Glutamatergic neuron (in vitro differentiated cells): Measurements from ENCODE around the gene COMMD10. TPM values are rescaled to one million over a fixed set of nuclear protein-coding genes. Genes with fewer than 3 reads are reported as not detected.

Experiments used
- DNase-seq: peaks from one replicate; pipeline ENCODE4 v3.0.0; 2022
- H3K27ac Mint-ChIP-seq: one replicate; pipeline ENCODE4 v1.8.0; 2020; ENCODE audit warnings: mild to moderate bottlenecking, mixed read lengths, inconsistent platforms; ENCODE audit not compliant: unreplicated experiment
- H3K27me3 Mint-ChIP-seq: one replicate; pipeline ENCODE4 v1.8.0; 2020; ENCODE audit warnings: mild to moderate bottlenecking, moderate library complexity, mixed read lengths, inconsistent platforms; ENCODE audit not compliant: unreplicated experiment
- H3K36me3 Mint-ChIP-seq: one replicate; pipeline ENCODE4 v1.8.0; 2020; ENCODE audit warnings: mild to moderate bottlenecking, mixed read lengths, inconsistent platforms; ENCODE audit not compliant: unreplicated experiment
- H3K4me1 Mint-ChIP-seq: one replicate; pipeline ENCODE4 v1.8.0; 2020; ENCODE audit warnings: mild to moderate bottlenecking, low read depth, mixed read lengths, inconsistent platforms; ENCODE audit not compliant: unreplicated experiment
- H3K4me3 Mint-ChIP-seq: one replicate; pipeline ENCODE4 v1.8.0; 2020; ENCODE audit warnings: mild to moderate bottlenecking, mixed read lengths, inconsistent platforms; ENCODE audit not compliant: unreplicated experiment
- H3K9me3 Mint-ChIP-seq: one replicate; pipeline ENCODE4 v1.8.0; 2020; ENCODE audit warnings: mild to moderate bottlenecking, moderate library complexity, mixed read lengths, inconsistent platforms; ENCODE audit not compliant: unreplicated experiment
- CTCF ChIP-seq: fragments of 200-600 bp; sonication (generic); IDR thresholded peaks from one replicate; pipeline ENCODE4 v1.5.0; 2021; ENCODE audit not compliant: partially characterized antibody, unreplicated experiment
- total RNA-seq: library from RNA; stranded (reverse); fragmentation: NEBNext Ultra II Directional; extraction: Animal tissue kit (Norgen Biotek cat#: 25700); gene quantifications from one replicate; pipeline ENCODE4 v1.2.1, GENCODE V29; 2021; ENCODE audit not compliant: unreplicated experiment

Gene COMMD10
- total RNA-seq, 1 donor from 2014 or later: 22.9 TPM

- no peaks in the 10 kb centered on the region for H3K27me3 Mint-ChIP-seq
- no peak overlapping the region for H3K27ac Mint-ChIP-seq
Measured at GRCh38 chr5:116144103-116144502, 59.3 kb downstream of the COMMD10 start.

GRCh38 chr5:116144991-116145390 is 60.2 kb downstream of the COMMD10 start:
- H3K36me3 Mint-ChIP-seq: no peaks in the 10 kb centered on the region
- peaks cover 1% of the 10 kb centered on the region for H3K4me1 Mint-ChIP-seq
- no peak overlapping the region for H3K27ac Mint-ChIP-seq
- DNase-seq: no peak
- no peak for TF ChIP-seq CTCF
- no peaks in the 10 kb centered on the region for H3K9me3 Mint-ChIP-seq
- no peak overlapping the region for H3K4me3 Mint-ChIP-seq
- no peaks in the 10 kb centered on the region for H3K27me3 Mint-ChIP-seq

More at GRCh38 chr5:116144103-116144502, 59.3 kb downstream of the COMMD10 start:
- H3K36me3 Mint-ChIP-seq: no peaks in the 10 kb centered on the region
- peaks cover 1% of the 10 kb centered on the region for H3K4me1 Mint-ChIP-seq
- no peaks in the 10 kb centered on the region for H3K9me3 Mint-ChIP-seq
- no peak for TF ChIP-seq CTCF
- no peak for DNase-seq
- H3K4me3 Mint-ChIP-seq: no peak overlapping the region

DNA sequence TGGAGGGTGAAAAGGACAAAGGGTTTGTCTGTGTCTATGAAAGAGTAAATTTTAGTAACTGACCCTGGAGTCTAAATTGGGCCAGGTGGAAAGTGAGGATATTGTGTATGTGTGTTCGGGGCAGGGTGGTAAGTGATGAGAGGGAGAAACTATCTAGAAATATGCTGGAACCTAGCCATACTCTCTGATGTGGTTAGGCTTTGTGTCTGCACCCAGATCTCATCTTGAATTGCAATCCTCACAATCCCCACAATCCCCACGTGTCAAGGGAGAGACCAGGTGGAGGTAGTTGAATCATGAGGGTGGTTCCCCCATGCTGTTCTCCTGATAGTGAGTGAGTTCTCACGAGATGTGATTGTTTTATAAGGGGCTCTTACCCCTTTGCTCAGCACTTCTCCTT is 60.6 kb downstream of the COMMD10 start:
- Mint-ChIP-seq H3K4me3 (no peak overlapping the region), H3K27ac (no peak overlapping the region), H3K27me3 (no peaks in the 10 kb centered on the region), H3K4me1 (no peaks in the 10 kb centered on the region), H3K9me3 (no peaks in the 10 kb centered on the region), H3K36me3 (no peaks in the 10 kb centered on the region)
- DNase-seq: no peak
- TF ChIP-seq CTCF: no peak

- Mint-ChIP-seq H3K27ac (no peak overlapping the region), H3K36me3 (peaks cover 6% of the 10 kb centered on the region), H3K4me3 (no peak overlapping the region), H3K27me3 (no peaks in the 10 kb centered on the region), H3K9me3 (peaks cover 2% of the 10 kb centered on the region), H3K4me1 (peaks cover 4% of the 10 kb centered on the region)
- no peak for DNase-seq
- no peak for TF ChIP-seq CTCF
Measured at GRCh38 chr5:116152169-116152568, 67.3 kb downstream of the COMMD10 start.

GRCh38 chr5:116153687-116154174 is 68.9 kb downstream of the COMMD10 start:
- TF ChIP-seq CTCF: no peak
- Mint-ChIP-seq H3K36me3 (peaks cover 6% of the 10 kb centered on the region), H3K27me3 (no peaks in the 10 kb centered on the region), H3K4me1 (peaks cover 6% of the 10 kb centered on the region), H3K4me3 (no peak overlapping the region), H3K27ac (no peak overlapping the region), H3K9me3 (peaks cover 2% of the 10 kb centered on the region)
- no peak for DNase-seq
